CD4-positive, alpha-beta memory T cell (primary cell): Measurements from ENCODE around the gene HENMT1. TPM values are rescaled to one million over a fixed set of nuclear protein-coding genes. Genes with fewer than 3 reads are reported as not detected.

Experiments
- CTCF ChIA-PET: fragments of 350-600 bp; sonication (Branson Sonifier 250); formaldehyde crosslinking; loops from one replicate; lab custom pipeline; 2021; ENCODE audit warnings: inconsistent platforms; ENCODE audit not compliant: partially characterized antibody; lab: Charles Lee
- POLR2A ChIA-PET: fragments of 350-600 bp; sonication (Branson Sonifier 250); formaldehyde crosslinking; loops from one replicate; lab custom pipeline; 2021; ENCODE audit not compliant: partially characterized antibody; lab: Charles Lee
- DNase-seq, 5 donors: peaks; one replicate each; pipeline versions ENCODE4 v3.0.0 to v3.0.0-alpha.2; 2020 to 2022; ENCODE audit warnings: mixed read lengths in 1 of 5
- H3K27ac ChIP-seq: one replicate; pipeline ENCODE4 v1.7.0; 2013; ENCODE audit warnings: low read depth, low read length
- H3K27me3 ChIP-seq: 2 replicates; pipeline ENCODE4 v1.7.0; 2013; ENCODE audit warnings: mild to moderate bottlenecking, low read length, moderate library complexity; ENCODE audit not compliant: insufficient read depth
- H3K36me3 ChIP-seq: 2 replicates; pipeline ENCODE4 v1.7.0; 2013; ENCODE audit warnings: mild to moderate bottlenecking, low read length, moderate library complexity; ENCODE audit not compliant: insufficient read depth
- H3K4me1 ChIP-seq: 2 replicates; pipeline ENCODE4 v1.7.0; 2013; ENCODE audit warnings: mild to moderate bottlenecking, low read length, moderate library complexity; ENCODE audit not compliant: insufficient read depth
- H3K4me3 ChIP-seq, 2 donors: one replicate each; pipeline ENCODE4 v1.7.0; 2013; ENCODE audit warnings: low read length in 2 of 2, mild to moderate bottlenecking in 1 of 2
- H3K9me3 ChIP-seq, 2 donors: one replicate each; pipeline ENCODE4 v1.7.0; 2013; ENCODE audit warnings: low read length in 2 of 2, control low read depth in 1 of 2; ENCODE audit not compliant: control insufficient read depth in 1 of 2
- H3K27ac Mint-ChIP-seq, 7 donors: one replicate each; pipeline ENCODE4 v1.8.0; 2020 to 2021; ENCODE audit warnings: mixed read lengths in 7 of 7, mild to moderate bottlenecking in 6 of 7, inconsistent platforms in 3 of 7, moderate library complexity in 3 of 7
- H3K27me3 Mint-ChIP-seq, 2 donors: one replicate each; pipeline ENCODE4 v1.8.0; 2020 to 2021; ENCODE audit warnings: mixed read lengths in 2 of 2
- H3K36me3 Mint-ChIP-seq, 2 donors: one replicate each; pipeline ENCODE4 v1.8.0; 2020 to 2021; ENCODE audit warnings: mixed read lengths in 2 of 2, inconsistent platforms in 1 of 2, mild to moderate bottlenecking in 1 of 2
- H3K4me1 Mint-ChIP-seq, 4 donors: one replicate each; pipeline ENCODE4 v1.8.0; 2020 to 2021; ENCODE audit warnings: mixed read lengths in 4 of 4, mild to moderate bottlenecking in 1 of 4
- H3K4me3 Mint-ChIP-seq, 8 donors: one replicate each; pipeline ENCODE4 v1.8.0; 2020 to 2021; ENCODE audit warnings: mixed read lengths in 8 of 8, mild to moderate bottlenecking in 7 of 8, moderate library complexity in 6 of 8, inconsistent platforms in 3 of 8
- H3K9me3 Mint-ChIP-seq, 8 donors: one replicate each; pipeline ENCODE4 v1.8.0; 2020 to 2021; ENCODE audit warnings: mixed read lengths in 8 of 8, mild to moderate bottlenecking in 5 of 8, inconsistent platforms in 3 of 8, moderate library complexity in 1 of 8
- intact Hi-C: fragments of 100-400 bp; cut with micrococcal nuclease; formaldehyde crosslinking; loops from one replicate; pipeline ENCODE4 v1.15.1; 2023
- polyA plus RNA-seq, 2 donors: library from polyadenylated mRNA; unstranded; fragments of 300-500 nt; fragmentation: Illumina TruSeq; gene quantifications; one replicate each; pipeline ENCODE4 v1.2.3, GENCODE V29; 2021
- total RNA-seq, 2 experiments: library from RNA; stranded (reverse); gene quantifications; one replicate each; pipeline ENCODE4 v1.2.3, GENCODE V29; 2021

The HENMT1 gene
- total and polyA plus RNA-seq, 4 experiments from 2014 or later = 19.1 to 33.9 (median 26.3) TPM

DNA sequence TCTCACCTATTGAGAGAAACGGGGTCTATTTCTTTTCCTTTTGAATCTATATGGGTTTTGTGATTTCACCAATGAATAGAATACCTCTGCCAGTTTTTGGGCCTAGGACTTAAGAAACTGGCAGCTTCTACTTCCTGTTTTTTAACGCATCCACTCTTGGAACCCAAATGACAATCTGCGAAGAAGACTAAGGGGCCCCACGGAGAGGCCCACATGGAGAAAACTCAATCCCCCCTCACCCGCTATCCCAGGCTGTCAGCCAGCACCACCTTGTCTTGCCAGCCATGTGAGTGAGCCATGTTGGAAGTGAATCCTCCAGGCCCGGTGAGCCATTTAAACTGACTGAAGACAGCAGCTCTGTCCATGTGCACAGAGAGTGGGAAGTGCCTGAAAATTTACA lies 3.6 kb upstream of the HENMT1 start:
- no peak for DNase-seq
- Histone ChIP-seq H3K27me3 (no peaks in the 10 kb centered on the region), H3K4me1 (peaks cover 25% of the 10 kb centered on the region), H3K36me3 (no peaks in the 10 kb centered on the region), H3K27ac (no peak overlapping the region), H3K4me3 (no peak overlapping the region), H3K9me3 (no peaks in the 10 kb centered on the region)
- Mint-ChIP-seq H3K36me3 (peaks cover 0 to 2% of the 10 kb centered on the region in 2 donors), H3K9me3 (no peaks in the 10 kb centered on the region), H3K4me3 (no peak overlapping the region), H3K27me3 (no peaks in the 10 kb centered on the region), H3K27ac (peak overlapping the region in 1 of 7 donors; percentile 46), H3K4me1 (peaks cover 15 to 39% (median 23%) of the 10 kb centered on the region in 4 donors)
- intact Hi-C loops = no loop called here
- CTCF ChIA-PET = interaction anchor here (1.1 to 9.9 kb wide), 2 partner anchors 19 to 104 kb away, joined by 5 to 123 read pairs; partner anchors contain the start of gene EEIG2
- POLR2A ChIA-PET = interaction anchor here (0.8 to 8.9 kb wide), 2 partner anchors 17 to 27 kb away, joined by 4 to 536 read pairs; partner anchors contain the start of gene PRPF38B

DNA sequence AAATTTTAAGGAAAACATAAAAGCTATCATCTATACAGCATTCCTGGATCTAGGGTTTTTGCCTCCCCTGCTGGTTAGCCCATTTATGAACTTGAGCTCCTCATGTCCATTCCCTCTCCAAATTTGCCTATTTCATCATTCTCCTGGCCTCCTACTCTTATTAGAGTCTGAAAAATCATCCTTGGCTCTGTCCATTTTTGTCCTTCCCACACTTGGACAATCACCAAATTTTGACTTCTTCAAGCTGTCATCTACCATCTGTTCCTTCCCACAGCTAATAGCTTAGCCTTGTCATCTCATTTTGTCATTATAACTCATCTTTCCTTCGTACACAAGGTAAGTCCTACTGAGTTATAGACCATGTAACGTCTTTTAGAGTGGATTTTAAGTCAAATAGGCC lies 2.2 kb upstream of the HENMT1 start:
- H3K4me1 ChIP-seq = peaks cover 25% of the 10 kb centered on the region
- H3K4me3 Mint-ChIP-seq = peak overlapping the region in 6 of 8 donors; percentile 19 to 60 (median 42)
- no peaks in the 10 kb centered on the region for H3K9me3 ChIP-seq
- intact Hi-C loops = no loop called here
- H3K27ac ChIP-seq = no peak overlapping the region
- ChIA-PET POLR2A (interaction anchor here (1.4 to 8.9 kb wide), 6 partner anchors 15 to 102 kb away, joined by 3 to 536 read pairs (median 40); partner anchors contain the start of genes EEIG2 and PRPF38B), CTCF (interaction anchor here (1.4 to 9.9 kb wide), 4 partner anchors 18 to 103 kb away, joined by 3 to 123 read pairs (median 24); partner anchors contain the start of genes EEIG2 and PRPF38B)
- H3K36me3 ChIP-seq = no peaks in the 10 kb centered on the region
- peak overlapping the region; percentile 10 to 98 (median 95) for H3K27ac Mint-ChIP-seq
- no peaks in the 10 kb centered on the region for H3K9me3 Mint-ChIP-seq
- H3K4me3 ChIP-seq = no peak overlapping the region
- no peaks in the 10 kb centered on the region for H3K27me3 ChIP-seq
- peaks cover 16 to 41% (median 28%) of the 10 kb centered on the region in 4 donors for H3K4me1 Mint-ChIP-seq
- H3K27me3 Mint-ChIP-seq = no peaks in the 10 kb centered on the region
- peaks cover 0 to 3% of the 10 kb centered on the region in 2 donors for H3K36me3 Mint-ChIP-seq
- no peak for DNase-seq

DNA sequence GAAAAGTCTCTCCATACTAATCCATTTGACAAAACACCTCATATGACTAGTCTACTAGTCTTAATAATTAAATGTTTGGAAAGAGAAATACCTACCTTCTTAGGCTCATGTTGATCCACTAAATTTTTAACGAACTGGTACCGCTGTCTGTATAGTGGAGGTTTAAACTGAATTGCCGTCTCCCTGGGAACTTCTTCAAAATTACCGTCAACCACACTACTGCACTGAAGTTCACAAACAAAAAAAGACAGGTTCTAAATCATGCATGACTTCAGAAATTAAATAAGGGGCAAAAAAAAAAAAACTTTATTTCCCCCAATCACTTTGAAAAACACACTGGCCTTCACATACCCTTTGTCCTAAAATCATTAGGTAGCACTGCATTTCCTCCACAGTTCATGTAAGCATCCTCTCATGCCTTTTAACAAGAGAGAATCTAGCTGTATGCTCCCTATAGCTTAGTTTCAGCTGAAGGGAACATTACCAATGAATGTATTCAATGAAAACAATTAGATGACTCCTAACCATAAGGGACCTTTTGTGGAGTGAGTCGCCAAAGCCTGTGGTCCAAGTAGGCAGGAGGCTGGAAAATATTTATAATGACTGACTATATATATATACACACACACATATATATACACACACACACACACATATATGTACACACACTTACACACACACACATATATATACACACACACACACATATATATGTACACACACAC lies 3.4 kb downstream of the HENMT1 start:
- H3K27ac ChIP-seq = no peak overlapping the region
- H3K27me3 Mint-ChIP-seq = no peaks in the 10 kb centered on the region
- H3K4me1 Mint-ChIP-seq = peaks cover 15 to 42% (median 24%) of the 10 kb centered on the region in 4 donors
- H3K36me3 Mint-ChIP-seq = peaks cover 25 to 33% of the 10 kb centered on the region in 2 donors
- H3K4me3 ChIP-seq = no peak overlapping the region
- no peak for DNase-seq
- H3K9me3 Mint-ChIP-seq = peaks cover 0 to 5% (median 0%) of the 10 kb centered on the region in 8 donors
- peaks cover 21% of the 10 kb centered on the region for H3K4me1 ChIP-seq
- H3K9me3 ChIP-seq = no peaks in the 10 kb centered on the region
- intact Hi-C loops = no loop called here
- no peaks in the 10 kb centered on the region for H3K27me3 ChIP-seq
- H3K27ac Mint-ChIP-seq = peak overlapping the region; percentile 10 to 80 (median 56)
- CTCF ChIA-PET = interaction anchor here (9.9 kb wide), 1 partner anchor 12 kb away, joined by 123 read pairs; no protein-coding TSS in a partner anchor
- POLR2A ChIA-PET = interaction anchor here (1.2 to 8.9 kb wide), 3 partner anchors 10 to 98 kb away, joined by 3 to 536 read pairs (median 3); partner anchors contain the start of gene EEIG2
- H3K4me3 Mint-ChIP-seq = no peak overlapping the region
- no peaks in the 10 kb centered on the region for H3K36me3 ChIP-seq

- Mint-ChIP-seq H3K4me3 (no peak overlapping the region), H3K36me3 (peaks cover 61 to 64% of the 10 kb centered on the region in 2 donors), H3K9me3 (peaks cover 0 to 7% (median 3%) of the 10 kb centered on the region in 8 donors), H3K27me3 (no peaks in the 10 kb centered on the region), H3K27ac (peak overlapping the region in 3 of 7 donors; percentile 7 to 30 (median 13)), H3K4me1 (peaks cover 6 to 10% (median 9%) of the 10 kb centered on the region in 4 donors)
- ChIA-PET POLR2A (no interaction called here), CTCF (no interaction called here)
- intact Hi-C loops = no loop called here
- Histone ChIP-seq H3K36me3 (no peaks in the 10 kb centered on the region), H3K4me3 (no peak overlapping the region), H3K27ac (no peak overlapping the region), H3K9me3 (no peaks in the 10 kb centered on the region), H3K4me1 (no peaks in the 10 kb centered on the region), H3K27me3 (no peaks in the 10 kb centered on the region)
- DNase-seq = no peak
Observed at GRCh38 chr1:108653431-108654105, 7.3 kb downstream of the HENMT1 start.

- Mint-ChIP-seq H3K4me1 (peaks cover 51 to 62% (median 57%) of the 10 kb centered on the region in 4 donors), H3K27me3 (no peaks in the 10 kb centered on the region), H3K4me3 (peak overlapping the region; percentile 42 to 88 (median 80)), H3K27ac (peak overlapping the region; percentile 96 to 99 (median 99)), H3K9me3 (peaks cover 0 to 16% (median 7%) of the 10 kb centered on the region in 8 donors), H3K36me3 (peaks cover 42 to 45% of the 10 kb centered on the region in 2 donors)
- DNase-seq = peak; percentile 80 to 87 (median 84)
- H3K27me3 ChIP-seq = no peaks in the 10 kb centered on the region
- H3K4me3 ChIP-seq = peak overlapping the region; percentile 12 to 26
- ChIA-PET CTCF (interaction anchor here (1.1 to 5.6 kb wide), 9 partner anchors 14 to 136 kb away, joined by 4 to 153 read pairs (median 38); partner anchors contain the start of genes EEIG2, HENMT1 and PRPF38B), POLR2A (interaction anchor here (0.7 to 10.7 kb wide), 28 partner anchors 9 to 1692 kb away, joined by 3 to 536 read pairs (median 5); partner anchors contain the start of genes CLCC1, EEIG2, ELAPOR1 and HENMT1)
- H3K27ac ChIP-seq = peak overlapping the region; percentile 57
- peaks cover 56% of the 10 kb centered on the region for H3K4me1 ChIP-seq
- H3K9me3 ChIP-seq = peaks cover 0 to 4% of the 10 kb centered on the region in 2 donors
- intact Hi-C loops = loop anchor here (1.0 to 10.0 kb wide), 7 partner anchors 14 to 862 kb away; partner anchors contain the start of genes ELAPOR1, PRPF38B, SLC25A24 and STXBP3
- no peaks in the 10 kb centered on the region for H3K36me3 ChIP-seq
Observed at GRCh38 chr1:108646648-108647269, 14.1 kb downstream of the HENMT1 start.

DNA sequence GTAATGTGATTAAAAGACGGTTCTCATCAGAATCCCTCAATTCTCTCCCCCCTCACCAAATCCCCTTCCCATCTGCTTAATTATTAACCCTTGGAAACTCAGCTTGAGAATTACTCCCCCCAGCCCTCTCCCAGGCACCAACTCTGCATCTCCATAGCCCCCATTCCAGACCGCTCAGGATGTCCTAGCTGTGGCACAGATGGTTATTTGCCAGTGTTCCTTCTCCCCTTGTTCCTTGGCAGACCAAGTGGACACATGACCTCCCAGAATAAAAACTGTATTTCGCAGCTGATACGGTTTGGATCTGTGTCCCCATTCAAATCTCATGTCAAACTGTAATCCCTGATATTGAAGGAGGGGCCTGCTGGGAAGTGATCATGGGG lies 14.6 kb downstream of the HENMT1 start:
- no peak for DNase-seq
- ChIA-PET CTCF (interaction anchor here (0.7 to 5.6 kb wide), 9 partner anchors 14 to 150 kb away, joined by 3 to 153 read pairs (median 38); partner anchors contain the start of genes EEIG2, HENMT1 and PRPF38B), POLR2A (interaction anchor here (0.9 to 10.7 kb wide), 25 partner anchors 10 to 1693 kb away, joined by 3 to 536 read pairs (median 5); partner anchors contain the start of genes EEIG2, ELAPOR1, HENMT1 and PRPF38B)
- Mint-ChIP-seq H3K27me3 (no peaks in the 10 kb centered on the region), H3K36me3 (peaks cover 37 to 42% of the 10 kb centered on the region in 2 donors), H3K4me3 (peak overlapping the region; percentile 62 to 88 (median 80)), H3K27ac (peak overlapping the region; percentile 96 to 99 (median 99)), H3K9me3 (peaks cover 0 to 16% (median 7%) of the 10 kb centered on the region in 8 donors), H3K4me1 (peaks cover 52 to 65% (median 58%) of the 10 kb centered on the region in 4 donors)
- H3K27ac ChIP-seq = peak overlapping the region; percentile 57
- intact Hi-C loops = loop anchor here (1.0 to 10.0 kb wide), 6 partner anchors 46 to 861 kb away; partner anchors contain the start of genes ELAPOR1, PRPF38B, SLC25A24 and STXBP3
- H3K9me3 ChIP-seq = peaks cover 0 to 4% of the 10 kb centered on the region in 2 donors
- peak overlapping the region in 1 of 2 donors; percentile 26 for H3K4me3 ChIP-seq
- peaks cover 56% of the 10 kb centered on the region for H3K4me1 ChIP-seq
- H3K27me3 ChIP-seq = no peaks in the 10 kb centered on the region
- H3K36me3 ChIP-seq = no peaks in the 10 kb centered on the region
